H1 (cell line): ENCODE results near the gene PLCB1. TPM values are rescaled to one million over a fixed set of nuclear protein-coding genes. Genes with fewer than 3 reads are reported as not detected.
A peak's percentile ranks its signal among the peaks of the same experiment; 100 is the strongest.

Experiments
- CTCF ChIA-PET: fragments of 300-600 bp; sonication (Branson Sonifier 250); formaldehyde crosslinking; loops from one replicate; lab custom pipeline; 2021; ENCODE audit not compliant: partially characterized antibody; lab: Charles Lee
- POLR2A ChIA-PET: fragments of 300-600 bp; sonication (Branson Sonifier 250); formaldehyde crosslinking; loops from one replicate; lab custom pipeline; 2021; ENCODE audit warnings: inconsistent platforms; ENCODE audit not compliant: partially characterized antibody; lab: Charles Lee
- DNase-seq, 2 experiments: peaks; one replicate each; pipeline versions ENCODE4 v3.0.0 to v3.0.0-alpha.2; 2010 to 2022; ENCODE audit warnings: low spot score in 2 of 2, low read depth in 1 of 2, mixed read lengths in 1 of 2
- FAIRE-seq: peaks from 2 replicates; lab custom pipeline; 2011; peaks lifted over from hg19 to GRCh38; lab: Jason Lieb, UNC
- H2AFZ ChIP-seq: 2 replicates; pipeline ENCODE4 v1.8.1; 2012; ENCODE audit warnings: low read length, inconsistent platforms
- H2AK5ac ChIP-seq: 2 replicates; pipeline ENCODE4 v1.6.1; 2013; ENCODE audit warnings: low read depth, low read length
- H2BK120ac ChIP-seq: replicated peaks from 2 replicates; pipeline ENCODE3; 2013; ENCODE audit warnings: low read depth, low read length, inconsistent platforms
- H2BK12ac ChIP-seq: 2 replicates; pipeline ENCODE4 v1.6.1; 2013; ENCODE audit warnings: low read depth, low read length
- H2BK15ac ChIP-seq: 2 replicates; pipeline ENCODE4 v1.6.1; 2013; ENCODE audit warnings: low read length
- H2BK20ac ChIP-seq: 2 replicates; pipeline ENCODE4 v1.6.1; 2013; ENCODE audit warnings: low read length
- H2BK5ac ChIP-seq: 2 replicates; pipeline ENCODE4 v1.6.1; 2013; ENCODE audit warnings: low read depth, low read length
- H3K14ac ChIP-seq: 2 replicates; pipeline ENCODE4 v1.6.1; 2013; ENCODE audit warnings: inconsistent platforms; ENCODE audit not compliant: insufficient read length
- H3K18ac ChIP-seq: 2 replicates; pipeline ENCODE4 v1.6.1; 2013; ENCODE audit warnings: low read length; ENCODE audit errors: extremely low read depth
- H3K23ac ChIP-seq: 2 replicates; pipeline ENCODE4 v1.6.1; 2013; ENCODE audit warnings: inconsistent platforms; ENCODE audit not compliant: insufficient read length
- H3K23me2 ChIP-seq: 2 replicates; pipeline ENCODE4 v1.6.1; 2013; ENCODE audit warnings: low read depth, low read length
- H3K27ac ChIP-seq: 2 replicates; pipeline ENCODE4 v1.6.1; 2011; ENCODE audit warnings: low read depth, low read length, inconsistent platforms
- H3K27me3 ChIP-seq, 4 experiments: replicated peaks in 1 of 4; 1 replicate in 1 of 4; 2 replicates in 3 of 4; pipeline versions ENCODE4 v1.6.1 to v1.8.1; 2011 to 2013; ENCODE audit warnings: low read length in 3 of 4, mild to moderate bottlenecking in 3 of 4, inconsistent platforms in 2 of 4, mixed read lengths in 2 of 4, moderate library complexity in 1 of 4; ENCODE audit not compliant: control insufficient read depth in 3 of 4, insufficient read depth in 3 of 4; ENCODE audit errors: extremely low read depth in 1 of 4
- H3K36me3 ChIP-seq, 4 experiments: 2 replicates each; pipeline versions ENCODE4 v1.6.1 to v1.8.1; 2011 to 2013; ENCODE audit warnings: mild to moderate bottlenecking in 4 of 4, low read length in 3 of 4, moderate library complexity in 2 of 4, control low read depth in 1 of 4, inconsistent platforms in 1 of 4; ENCODE audit not compliant: insufficient read depth in 4 of 4, control insufficient read depth in 2 of 4
- H3K4ac ChIP-seq: replicated peaks from 2 replicates; pipeline ENCODE3; 2013; ENCODE audit warnings: low read length, low read depth, mixed read lengths, inconsistent platforms; ENCODE audit not compliant: insufficient read length
- H3K4me1 ChIP-seq, 4 experiments: replicated peaks in 1 of 4; 1 replicate in 1 of 4; 2 replicates in 3 of 4; pipeline versions ENCODE4 v1.6.1 to v1.8.1; 2011 to 2013; ENCODE audit warnings: low read length in 3 of 4, inconsistent platforms in 2 of 4, mixed read lengths in 1 of 4; ENCODE audit not compliant: insufficient read depth in 4 of 4, control insufficient read depth in 3 of 4
- H3K4me2 ChIP-seq, 2 experiments: 2 replicates each; pipeline versions ENCODE4 v1.6.1 to v1.8.1; 2011 to 2013; ENCODE audit warnings: low read depth in 2 of 2, low read length in 2 of 2, control low read depth in 1 of 2, inconsistent platforms in 1 of 2, mild to moderate bottlenecking in 1 of 2; ENCODE audit not compliant: insufficient read depth in 1 of 2
- H3K4me3 ChIP-seq, 4 experiments: fragments of 200-600, 300-600 bp in 1 of 4; sonication (generic), shearing (Covaris generic), sonication (Bioruptor Twin) in 1 of 4; 2 replicates each; pipeline versions ENCODE4 v1.5.1 to v1.8.1; 2011 to 2016; ENCODE audit warnings: low read length in 4 of 4, low read depth in 3 of 4, control low read depth in 2 of 4, inconsistent platforms in 2 of 4, mild to moderate bottlenecking in 2 of 4, mixed read lengths in 1 of 4, moderate library complexity in 1 of 4; ENCODE audit not compliant: insufficient read depth in 2 of 4; ENCODE audit errors: extremely low read depth in 1 of 4
- H3K56ac ChIP-seq: replicated peaks from 2 replicates; pipeline ENCODE3; 2013; ENCODE audit warnings: low read depth, mild to moderate bottlenecking, mixed read lengths, low read length, inconsistent platforms; ENCODE audit not compliant: insufficient read length
- H3K79me1 ChIP-seq: 2 replicates; pipeline ENCODE4 v1.6.1; 2013; ENCODE audit warnings: low read depth, low read length, control low read depth
- H3K79me2 ChIP-seq, 2 experiments: 2 replicates each; pipeline versions ENCODE4 v1.6.1 to v1.8.1; 2012 to 2013; ENCODE audit warnings: low read length in 2 of 2, mild to moderate bottlenecking in 2 of 2, inconsistent platforms in 1 of 2; ENCODE audit not compliant: insufficient read depth in 2 of 2, control insufficient read depth in 1 of 2
- H3K9ac ChIP-seq, 4 experiments: replicated peaks in 1 of 4; 1 replicate in 1 of 4; 2 replicates in 3 of 4; pipeline versions ENCODE4 v1.6.1 to v1.8.1; 2011 to 2013; ENCODE audit warnings: low read depth in 3 of 4, low read length in 3 of 4, control low read depth in 2 of 4, mild to moderate bottlenecking in 2 of 4, moderate library complexity in 2 of 4, inconsistent platforms in 1 of 4; ENCODE audit errors: extremely low read depth in 1 of 4
- H3K9me3 ChIP-seq, 2 experiments: 2 replicates each; pipeline versions ENCODE4 v1.6.1 to v1.8.1; 2012 to 2013; ENCODE audit warnings: mild to moderate bottlenecking in 2 of 2, moderate library complexity in 2 of 2, control low read depth in 1 of 2, inconsistent platforms in 1 of 2, low read depth in 1 of 2, low read length in 1 of 2, mixed read lengths in 1 of 2; ENCODE audit not compliant: insufficient read depth in 2 of 2
- H4K20me1 ChIP-seq, 2 experiments: replicated peaks in 1 of 2; 2 replicates each; pipeline versions ENCODE3 to v1.8.1; 2011 to 2013; ENCODE audit warnings: inconsistent platforms in 2 of 2, low read length in 2 of 2, mild to moderate bottlenecking in 1 of 2; ENCODE audit not compliant: insufficient read depth in 2 of 2, control insufficient read depth in 1 of 2
- H4K5ac ChIP-seq: 2 replicates; pipeline ENCODE4 v1.6.1; 2013; ENCODE audit warnings: low read length, low read depth, mixed read lengths, inconsistent platforms; ENCODE audit not compliant: insufficient read length
- H4K8ac ChIP-seq: 2 replicates; pipeline ENCODE4 v1.8.0; 2013; ENCODE audit warnings: mild to moderate bottlenecking, moderate library complexity, low read length, inconsistent platforms; ENCODE audit not compliant: insufficient read depth; ENCODE audit errors: extremely low read depth
- H4K91ac ChIP-seq: replicated peaks from 2 replicates; pipeline ENCODE3; 2013; ENCODE audit warnings: low read length, mixed read lengths, inconsistent platforms; ENCODE audit not compliant: insufficient read length
- CBX8 ChIP-seq: fragments of 300-800, 300-1000 bp; sonication (generic); IDR thresholded peaks from 2 replicates; pipeline ENCODE4 v1.7.1; 2016; ENCODE audit warnings: low read depth, low read length, borderline replicate concordance
- CREB1 ChIP-seq: IDR thresholded peaks from 2 replicates; pipeline ENCODE4 v1.6.1; 2012; ENCODE audit warnings: inconsistent platforms
- EGR1 ChIP-seq: IDR thresholded peaks from 2 replicates; pipeline ENCODE4 v1.6.1; 2011; ENCODE audit warnings: low read depth, low read length, borderline replicate concordance
- FOSL1 ChIP-seq: IDR thresholded peaks from 2 replicates; pipeline ENCODE4 v1.6.1; 2011; ENCODE audit warnings: mild to moderate bottlenecking, low read depth, low read length, moderate library complexity; ENCODE audit not compliant: insufficient read depth
- HDAC2 ChIP-seq, 2 experiments: fragments of 300-600 bp in 1 of 2; sonication (generic) in 1 of 2; IDR thresholded peaks; 2 replicates each; pipeline ENCODE4 v1.6.1; 2011 to 2012; ENCODE audit warnings: low read depth in 2 of 2, low read length in 2 of 2, mild to moderate bottlenecking in 2 of 2, moderate library complexity in 2 of 2, borderline replicate concordance in 1 of 2, inconsistent platforms in 1 of 2
- HDAC6 ChIP-seq: IDR thresholded peaks from one replicate; pipeline ENCODE4 v1.7.1; 2012; ENCODE audit warnings: low read depth, mild to moderate bottlenecking, inconsistent platforms, low read length, moderate library complexity
- MAX ChIP-seq: IDR thresholded peaks from 2 replicates; pipeline ENCODE4 v1.6.1; 2012; ENCODE audit warnings: inconsistent platforms
- NANOG ChIP-seq: IDR thresholded peaks from 2 replicates; pipeline ENCODE4 v1.6.1; 2011; ENCODE audit warnings: low read length, low read depth, mild to moderate bottlenecking, inconsistent platforms; ENCODE audit not compliant: insufficient read depth, poor library complexity, severe bottlenecking
- RXRA ChIP-seq: IDR thresholded peaks from 2 replicates; pipeline ENCODE4 v1.6.1; 2011; ENCODE audit warnings: low read depth, mild to moderate bottlenecking, low read length, moderate library complexity; ENCODE audit not compliant: insufficient read depth
- SP2 ChIP-seq: IDR thresholded peaks from 2 replicates; pipeline ENCODE4 v1.6.1; 2012; ENCODE audit warnings: mild to moderate bottlenecking, low read length, inconsistent platforms
- SRF ChIP-seq: IDR thresholded peaks from 2 replicates; pipeline ENCODE4 v1.6.1; 2011; ENCODE audit warnings: mild to moderate bottlenecking, low read depth, low read length, moderate library complexity
- SUZ12 ChIP-seq: fragments of 200-600 bp; sonication (generic); IDR thresholded peaks from 2 replicates; pipeline ENCODE4 v1.6.1; 2012; ENCODE audit warnings: mild to moderate bottlenecking, inconsistent platforms, low read length, moderate library complexity, mixed read lengths
- YY1 ChIP-seq: IDR thresholded peaks from 2 replicates; pipeline ENCODE4 v1.6.1; 2011; ENCODE audit warnings: low read depth, mild to moderate bottlenecking, low read length
- WGBS, 2 experiments: shearing (Covaris generic) in 1 of 2; methylation state at CpG; one replicate each; pipeline versions ENCODE4 v1.1.6 to v1.1.7; 2013 to 2015; ENCODE audit warnings: low lambda C conversion rate in 2 of 2, mixed read lengths in 2 of 2, inconsistent platforms in 1 of 2, low coverage in 1 of 2, missing lambda C conversion rate in 1 of 2; ENCODE audit not compliant: insufficient replicate concordance in 2 of 2, insufficient coverage in 1 of 2, insufficient read length in 1 of 2; ENCODE audit errors: extremely low coverage in 1 of 2, missing lambda C conversion rate in 1 of 2; 5-methylcytosine and 5-hydroxymethylcytosine counted together
- polyA plus RNA-seq, 7 experiments: library from polyadenylated mRNA; depleted of rRNA in 3 of 7; stranded (reverse) in 5 of 7; unstranded in 2 of 7; fragments of >200 nt in 5 of 7; fragments of 200-250 nt in 2 of 7; gene quantifications; 1 replicate in 5 of 7; 2 replicates in 1 of 7; 4 replicates in 1 of 7; pipeline versions ENCODE4 v1.2.1 to v1.2.3, GENCODE V29; 2011 to 2013; ENCODE audit warnings: missing spikeins in 2 of 7, mixed read lengths in 2 of 7
- total RNA-seq: library from RNA; stranded (reverse); fragmentation: NEBNext Ultra II Directional; extraction: Animal tissue kit (Norgen Biotek cat#: 25700); gene quantifications from 2 replicates; pipeline ENCODE4 v1.2.1, GENCODE V29; 2021

The PLCB1 gene
- total and polyA plus RNA-seq, 2 of the 8 experiments (the other 6 are each of a cell fraction or from before 2014, with no cell fraction given) = 2.6 to 9.1 TPM

GRCh38 chr20:8213270-8213669 lies 81.2 kb downstream of the PLCB1 start:
- Histone ChIP-seq H3K4me2 (0 out of 4 replicates have a peak overlapping the region, but pooled peaks of 1 of the 2 experiments have one; percentile 28), H3K4ac (no peak overlapping the region), H2BK5ac (no peak overlapping the region), H3K4me3 (no peak overlapping the region), H3K27ac (no peak overlapping the region), H3K79me2 (no peaks in the 10 kb centered on the region), H2AK5ac (no peak overlapping the region), H2BK12ac (no peak overlapping the region), H3K23ac (no peak overlapping the region), H3K27me3 (no peaks in the 10 kb centered on the region), H3K23me2 (no peaks in the 10 kb centered on the region; the same call in 1 of the 2 replicates), H2BK15ac (no peak overlapping the region), H4K5ac (no peak overlapping the region), H4K20me1 (no peaks in the 10 kb centered on the region), H2BK120ac (no peak overlapping the region), H3K9me3 (no peaks in the 10 kb centered on the region), H3K18ac (no peak overlapping the region), H3K14ac (no peak overlapping the region), H3K4me1 (peaks cover 0 to 11% (median 3%) of the 10 kb centered on the region in 4 experiments; a peak in 6 of 7 replicates), H4K8ac (no peak overlapping the region), H3K9ac (no peak overlapping the region), H4K91ac (no peak overlapping the region), H3K36me3 (no peaks in the 10 kb centered on the region), H3K79me1 (no peaks in the 10 kb centered on the region), H2AFZ (no peak overlapping the region), H3K56ac (no peak overlapping the region), H2BK20ac (no peak overlapping the region)
- TF ChIP-seq MAX (no peak), HDAC2 (IDR thresholded peaks at IDR 0.05; ENCODE audit: borderline replicate concordance in 1 of 2, low read depth in 2 of 2, low read length in 2 of 2) (no peak), SRF (no peak), NANOG (no peak), YY1 (no peak), EGR1 (no peak), CREB1 (no peak), CBX8 (no peak), SP2 (no peak), HDAC6 (no peak), RXRA (no peak), SUZ12 (no peak), FOSL1 (no peak)
- POLR2A ChIA-PET = no interaction called here
- 89% methylated on average over 1 of the region's 1 CpG; no CpG with 5 or more reads in 1 of the 2 experiments for WGBS, 2 experiments
- FAIRE-seq (no peak), DNase-seq (no peak)
- CTCF ChIA-PET = interaction anchor here (1.2 to 1.3 kb wide), 2 partner anchors 18 to 25 kb away, joined by 3 to 7 read pairs; no protein-coding TSS in a partner anchor
